Vagina (tissue), 2 donors: Measurements from ENCODE around the gene LYPD3.

Experiments
- POLR2A ChIP-seq, 2 donors: fragments of 450-650 bp; IDR thresholded peaks; one replicate each; pipeline ENCODE4 v1.6.1; 2017; ENCODE audit warnings: antibody characterized with exemption in 2 of 2, mild to moderate bottlenecking in 2 of 2, moderate library complexity in 2 of 2
- POLR2AphosphoS5 ChIP-seq, 2 donors: sonication (generic); formaldehyde crosslinking; IDR thresholded peaks; one replicate each; pipeline ENCODE4 v1.9.0; 2017; ENCODE audit warnings: antibody characterized with exemption in 2 of 2, mild to moderate bottlenecking in 2 of 2, low read depth in 1 of 2; ENCODE audit not compliant: insufficient read depth in 1 of 2
- TF ChIP-seq, protein P1 (sequence below), 3 experiments: fragments of 450-650 bp in 2 of 3; fragments of 200-600 bp in 1 of 3; sonication (generic) in 1 of 3; IDR thresholded peaks; one replicate each; pipeline ENCODE4 v1.5.1; 2017 to 2019; ENCODE audit warnings: antibody characterized with exemption in 3 of 3, mild to moderate bottlenecking in 2 of 3, moderate library complexity in 2 of 3

DNA sequence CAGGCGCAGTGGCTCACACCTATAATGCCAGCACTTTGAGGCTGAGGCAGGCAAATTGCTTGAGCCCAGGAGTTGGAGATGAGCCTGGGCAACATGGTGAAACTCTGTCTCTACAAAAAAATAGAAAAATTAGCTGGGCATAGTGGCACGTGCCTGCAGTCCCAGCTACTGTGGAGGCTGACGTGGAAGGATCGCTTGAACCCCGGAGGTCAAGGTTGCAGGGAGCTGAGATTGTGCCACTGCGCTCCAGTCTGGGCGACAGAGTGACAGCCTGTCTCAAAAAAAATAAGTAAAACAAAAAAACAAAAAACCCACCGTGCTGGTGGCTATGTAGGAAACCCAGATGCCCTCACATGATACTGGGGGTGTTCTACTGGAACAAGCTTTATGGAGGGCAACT is 22.8 kb upstream of the LYPD3 start:
- TF ChIP-seq, protein P1, sequence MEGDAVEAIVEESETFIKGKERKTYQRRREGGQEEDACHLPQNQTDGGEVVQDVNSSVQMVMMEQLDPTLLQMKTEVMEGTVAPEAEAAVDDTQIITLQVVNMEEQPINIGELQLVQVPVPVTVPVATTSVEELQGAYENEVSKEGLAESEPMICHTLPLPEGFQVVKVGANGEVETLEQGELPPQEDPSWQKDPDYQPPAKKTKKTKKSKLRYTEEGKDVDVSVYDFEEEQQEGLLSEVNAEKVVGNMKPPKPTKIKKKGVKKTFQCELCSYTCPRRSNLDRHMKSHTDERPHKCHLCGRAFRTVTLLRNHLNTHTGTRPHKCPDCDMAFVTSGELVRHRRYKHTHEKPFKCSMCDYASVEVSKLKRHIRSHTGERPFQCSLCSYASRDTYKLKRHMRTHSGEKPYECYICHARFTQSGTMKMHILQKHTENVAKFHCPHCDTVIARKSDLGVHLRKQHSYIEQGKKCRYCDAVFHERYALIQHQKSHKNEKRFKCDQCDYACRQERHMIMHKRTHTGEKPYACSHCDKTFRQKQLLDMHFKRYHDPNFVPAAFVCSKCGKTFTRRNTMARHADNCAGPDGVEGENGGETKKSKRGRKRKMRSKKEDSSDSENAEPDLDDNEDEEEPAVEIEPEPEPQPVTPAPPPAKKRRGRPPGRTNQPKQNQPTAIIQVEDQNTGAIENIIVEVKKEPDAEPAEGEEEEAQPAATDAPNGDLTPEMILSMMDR (IDR thresholded peaks at IDR 0.05) = no peak
- no peak for TF ChIP-seq POLR2AphosphoS5 (IDR thresholded peaks at IDR 0.05; ENCODE audit: insufficient read depth in 1 of 2, low read depth in 1 of 2)
- TF ChIP-seq POLR2A (IDR thresholded peaks at IDR 0.05) = no peak
